GM18498 (cell line): ENCODE data around the gene ATP8A2.

ENCODE experiments used
- ATAC-seq: cut with Tn5 transposase; IDR thresholded peaks from one replicate; pipeline ENCODE4 v1.9.1; 2021; ENCODE audit warnings: mild to moderate bottlenecking, moderate library complexity; ENCODE audit not compliant: unreplicated experiment

ATP8A2 gene

DNA sequence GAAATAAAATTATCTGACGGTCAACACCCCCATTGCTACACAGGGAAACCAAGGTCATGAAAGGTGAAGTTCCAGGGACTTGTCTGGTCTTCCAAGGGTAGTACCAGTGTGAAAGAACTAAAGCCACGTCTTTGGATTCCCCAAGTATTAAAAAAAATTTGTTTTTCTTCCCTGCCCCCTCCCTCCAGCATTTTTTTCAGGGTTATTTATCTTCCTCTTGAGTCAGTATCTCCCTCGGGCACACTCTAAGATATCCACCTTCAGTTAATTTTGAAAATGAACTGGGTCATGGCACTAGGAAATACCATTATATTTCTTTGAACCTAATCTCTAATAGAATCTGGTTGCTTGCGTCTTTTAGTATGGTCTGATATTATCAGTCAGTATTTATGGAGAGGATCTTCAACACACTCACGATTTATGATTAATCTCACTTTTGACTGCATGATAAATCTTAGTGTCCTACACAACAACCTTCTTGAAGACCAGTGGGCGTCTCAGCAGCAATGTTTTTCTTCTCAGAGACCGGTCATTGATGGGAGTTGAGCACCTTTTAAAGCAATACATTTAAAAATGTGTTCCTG lies 9.1 kb downstream of the ATP8A2 start:
- no peak for ATAC-seq

GRCh38 chr13:25384758-25385410 lies 13.1 kb downstream of the ATP8A2 start:
- no peak for ATAC-seq

DNA sequence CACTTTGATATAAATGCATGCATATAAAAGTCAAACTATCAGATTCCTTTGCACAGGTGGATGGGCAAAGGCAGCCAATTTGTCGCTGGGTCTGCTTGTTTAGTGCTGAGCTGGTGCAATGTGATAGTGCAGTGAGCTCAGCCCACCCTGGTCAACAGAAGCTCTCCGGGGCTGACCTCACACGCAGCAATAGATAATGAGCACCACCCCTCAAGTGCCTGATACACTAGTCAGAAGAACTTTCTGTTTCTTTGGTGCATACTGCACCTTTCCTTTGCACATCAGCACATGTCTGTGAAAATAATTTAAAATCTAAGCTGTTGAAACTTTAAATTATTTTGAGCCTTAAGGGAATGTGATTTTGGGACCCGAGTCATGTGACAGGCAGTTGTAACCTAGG lies 20.2 kb downstream of the ATP8A2 start:
- no peak for ATAC-seq

DNA sequence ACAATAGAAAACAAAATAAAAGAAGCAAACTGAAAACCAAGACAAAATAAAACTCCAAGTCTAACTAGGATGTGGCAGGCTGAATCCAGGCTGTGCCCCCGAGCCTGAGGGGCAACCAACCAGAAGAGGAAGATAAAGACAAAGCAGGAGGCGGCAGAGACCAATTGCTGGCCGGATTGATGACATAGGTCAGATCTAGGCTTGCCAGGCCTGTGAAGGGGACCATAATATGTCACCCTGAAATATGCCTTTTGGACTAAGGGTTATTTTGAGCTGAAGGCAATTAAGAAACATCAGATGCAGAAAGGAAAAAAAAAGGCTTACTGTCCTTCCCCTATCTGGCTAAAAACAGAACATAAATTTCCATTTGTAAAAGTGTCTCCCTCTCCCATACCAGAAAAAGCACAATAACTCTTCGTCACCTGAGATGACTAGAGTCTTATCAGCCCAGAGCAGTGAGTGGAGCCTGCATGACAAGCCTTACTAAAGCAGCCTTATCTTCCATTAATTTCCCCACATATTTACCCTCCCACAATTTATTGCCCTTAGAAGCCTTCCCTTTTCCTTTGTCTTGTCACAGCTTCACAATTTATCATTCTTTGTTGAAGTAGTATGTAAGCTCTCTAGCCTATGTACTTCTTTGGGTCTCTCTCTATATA lies 22.8 kb downstream of the ATP8A2 start:
- ATAC-seq = no peak

- ATAC-seq = no peak
These were observed 26.0 kb downstream of the ATP8A2 start for GRCh38 chr13:25397763-25398162.

DNA sequence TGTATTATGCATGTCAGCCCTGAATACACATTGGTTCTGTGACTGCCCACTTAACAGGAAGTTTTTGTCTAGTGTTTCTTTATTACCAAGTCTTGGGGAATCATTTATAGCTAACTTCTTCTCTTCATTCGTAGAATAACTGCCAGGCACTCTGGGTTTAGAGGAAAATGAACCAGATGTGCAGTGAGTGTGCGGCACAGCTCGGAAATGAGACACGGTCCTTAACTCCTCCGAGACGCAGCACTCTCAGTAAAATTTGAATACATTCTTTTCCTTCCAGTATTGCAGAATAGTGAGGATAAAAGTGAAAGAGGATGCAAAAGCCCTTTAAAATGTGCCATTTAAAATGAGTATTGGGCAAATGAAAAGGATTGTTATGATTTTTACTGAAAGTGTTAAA lies 29.2 kb downstream of the ATP8A2 start:
- no peak for ATAC-seq

DNA sequence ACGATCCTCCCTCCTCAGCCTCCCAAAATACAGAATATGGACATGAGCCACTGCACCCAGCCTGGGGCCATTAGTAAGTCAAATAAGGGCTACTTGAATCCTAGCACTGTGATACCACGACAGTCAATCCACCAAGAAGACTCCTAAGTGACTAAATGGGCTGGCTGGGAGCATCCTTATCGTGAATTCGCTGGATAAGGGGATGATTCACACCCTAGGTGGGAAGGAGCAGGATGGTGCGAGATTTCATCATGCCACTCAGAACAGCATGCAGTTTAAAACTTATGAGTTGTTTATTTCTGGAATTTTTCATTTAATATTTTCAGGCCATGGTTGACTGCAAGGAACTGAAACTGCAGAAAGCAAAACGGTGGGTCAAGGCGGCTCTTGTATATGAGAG lies 30.2 kb downstream of the ATP8A2 start:
- ATAC-seq = no peak

- ATAC-seq = no peak
These were observed 34.6 kb downstream of the ATP8A2 start for GRCh38 chr13:25406377-25406776.

DNA sequence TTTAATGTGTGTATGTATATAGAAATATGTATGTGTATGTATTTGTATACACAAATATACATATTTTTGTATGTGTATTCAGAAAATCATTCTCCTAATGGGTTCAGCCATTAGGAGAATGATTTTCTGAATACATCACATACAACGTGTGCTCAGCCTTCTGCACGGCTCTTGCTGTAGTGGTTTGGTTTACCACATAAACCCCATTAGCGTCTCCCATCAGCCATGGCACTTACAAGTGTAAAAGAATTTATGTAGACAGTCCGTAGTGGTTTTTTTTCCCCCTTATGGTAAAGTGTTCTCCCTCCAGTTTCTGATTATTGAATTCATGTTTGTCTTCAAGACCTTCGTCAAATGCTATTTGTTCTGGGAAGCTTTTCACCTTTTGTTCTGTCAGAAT lies 38.2 kb downstream of the ATP8A2 start:
- ATAC-seq = no peak

DNA sequence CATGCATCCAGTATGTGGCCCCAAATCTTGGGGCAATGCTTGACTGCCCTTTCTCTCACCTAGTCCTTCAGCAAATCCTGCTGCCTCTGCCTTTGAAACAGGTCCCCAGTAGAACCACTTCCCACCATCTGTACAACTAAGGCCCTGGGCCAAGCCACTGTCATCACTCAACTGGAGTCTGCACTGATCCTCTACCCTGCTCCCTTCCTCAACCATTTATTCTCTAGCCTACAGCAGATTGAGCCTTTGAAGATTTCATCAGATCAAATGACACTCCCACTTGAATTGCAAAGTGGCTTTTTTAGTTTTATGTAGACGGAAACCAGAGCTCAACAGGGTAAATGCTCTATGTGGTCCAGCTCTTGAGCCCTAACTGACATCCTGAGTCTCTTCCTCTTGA lies 43.5 kb downstream of the ATP8A2 start:
- ATAC-seq = no peak

DNA sequence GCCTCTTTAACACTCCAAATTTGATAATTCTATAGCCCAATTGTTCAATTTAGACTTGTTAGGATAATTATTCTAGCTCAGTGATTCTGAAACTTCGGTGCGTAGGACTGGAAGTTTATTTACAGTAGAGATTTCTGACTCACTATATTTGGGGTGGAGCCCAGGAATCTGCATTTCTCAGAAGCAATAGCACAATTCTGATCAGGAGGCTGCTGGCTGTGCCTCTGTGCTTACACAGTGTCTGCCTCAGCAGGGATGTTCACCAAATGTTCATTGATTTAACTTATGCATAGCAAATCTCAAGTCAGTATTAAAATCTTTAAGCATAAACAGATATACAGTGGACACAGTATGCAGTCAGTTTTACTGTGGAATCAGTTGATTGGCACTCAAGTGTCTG lies 45.8 kb downstream of the ATP8A2 start:
- no peak for ATAC-seq

GRCh38 chr13:25420161-25420560 lies 48.4 kb downstream of the ATP8A2 start:
- ATAC-seq = no peak

- no peak for ATAC-seq
These were observed 49.8 kb downstream of the ATP8A2 start for GRCh38 chr13:25421612-25422011.

- ATAC-seq = no peak
These were observed 50.4 kb downstream of the ATP8A2 start for GRCh38 chr13:25422153-25422552.

DNA sequence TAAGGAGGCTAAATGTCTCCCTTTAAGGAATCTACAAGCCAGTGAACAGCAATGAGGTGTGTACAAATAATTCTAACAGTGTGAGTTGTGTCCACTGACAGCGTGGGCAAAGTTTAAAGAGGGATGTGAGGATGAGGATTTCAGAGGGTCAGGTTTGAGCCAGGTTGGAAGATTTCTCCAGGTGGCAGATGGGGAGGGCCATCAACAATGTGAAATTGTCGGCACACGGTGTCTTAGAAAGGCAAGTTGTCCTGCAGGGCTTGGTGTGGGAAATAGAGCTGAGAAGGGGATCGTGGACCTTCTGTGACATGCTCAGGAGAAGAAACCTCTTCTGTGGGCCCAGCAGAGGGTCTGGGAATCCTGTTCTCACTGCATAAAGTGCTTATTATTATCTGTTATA lies 52.1 kb downstream of the ATP8A2 start:
- ATAC-seq = no peak

DNA sequence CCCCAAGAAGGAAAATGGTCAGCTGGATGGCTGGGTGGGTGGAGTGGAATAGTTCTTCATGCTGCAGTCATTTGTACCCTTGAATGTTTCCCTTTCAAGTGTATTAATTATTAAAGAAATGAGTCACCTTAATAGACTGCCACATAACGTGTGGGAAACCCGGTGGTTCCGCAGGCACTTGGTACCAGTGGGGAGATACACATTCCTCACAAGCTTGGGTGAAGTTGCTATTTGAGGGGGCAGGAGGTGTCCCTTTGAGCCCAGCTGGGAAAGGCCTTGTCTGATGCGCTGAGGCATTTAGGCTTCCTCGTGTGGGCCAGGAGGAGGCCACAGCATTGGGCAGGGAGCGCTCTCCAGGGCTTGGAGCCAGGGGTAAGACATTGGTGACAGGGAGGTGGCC lies 57.7 kb downstream of the ATP8A2 start:
- no peak for ATAC-seq

DNA sequence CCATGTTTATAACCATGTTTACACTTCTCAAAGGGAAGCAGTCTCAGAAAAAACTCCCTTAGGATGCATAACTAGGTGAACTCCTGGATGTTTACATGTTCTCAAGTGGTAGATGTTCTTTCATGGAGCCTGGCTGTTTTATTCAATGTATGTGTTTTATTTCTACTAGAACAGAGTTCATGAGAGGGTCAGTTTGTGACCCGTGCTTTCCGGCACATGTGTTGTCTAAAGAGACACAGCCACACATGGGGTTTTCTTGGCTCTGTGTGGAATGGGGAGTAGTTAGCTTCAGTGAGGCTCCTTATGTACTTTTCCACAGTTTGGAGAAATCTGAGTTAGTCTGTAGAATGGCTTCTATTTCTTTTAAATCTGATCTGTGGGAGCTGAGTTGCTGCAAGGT lies 60.9 kb downstream of the ATP8A2 start:
- no peak for ATAC-seq

GRCh38 chr13:25440061-25440460 lies 68.3 kb downstream of the ATP8A2 start:
- no peak for ATAC-seq

- no peak for ATAC-seq
These were observed 74.5 kb downstream of the ATP8A2 start for GRCh38 chr13:25446261-25446660.

- no peak for ATAC-seq
These were observed 75.6 kb downstream of the ATP8A2 start for GRCh38 chr13:25447396-25447795.

- ATAC-seq = no peak
These were observed 82.1 kb downstream of the ATP8A2 start for GRCh38 chr13:25453850-25454365.

DNA sequence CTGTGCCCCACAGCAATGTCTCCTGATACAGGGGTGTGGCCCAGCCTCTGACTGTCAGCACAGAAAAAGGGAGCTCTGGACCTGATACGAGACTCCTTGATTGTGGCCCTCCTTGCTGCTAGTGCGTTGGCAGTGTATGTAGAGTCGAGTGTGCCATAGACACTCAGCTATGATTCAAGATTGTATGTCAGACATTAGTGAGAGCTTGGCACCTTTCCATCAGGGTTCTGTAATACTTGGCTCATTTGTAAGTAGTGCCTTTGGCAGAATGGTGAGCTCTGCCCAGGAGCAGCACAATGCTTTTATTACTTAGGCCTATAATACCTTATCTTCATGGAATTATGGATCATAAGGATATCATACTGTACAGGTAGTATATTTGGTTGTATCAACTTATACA lies 83.4 kb downstream of the ATP8A2 start:
- no peak for ATAC-seq
